OCI-LY1 (cell line): ENCODE measurements around the gene TNRC6C.

Experiments
- EZH2 ChIP-seq: fragments of 200-600 bp; sonication (generic), shearing (Covaris generic); IDR thresholded peaks from 2 replicates; pipeline ENCODE4 v1.8.0; 2017; ENCODE audit warnings: borderline replicate concordance, mixed run types, mild to moderate bottlenecking, antibody characterized with exemption, low read length, moderate library complexity, mixed read lengths
- TF ChIP-seq, protein P1 (sequence below): fragments of 200-600 bp; sonication (generic), shearing (Covaris generic); IDR thresholded peaks from 2 replicates; pipeline ENCODE4 v1.5.1; 2017; ENCODE audit warnings: mild to moderate bottlenecking, antibody characterized with exemption, low read length, moderate library complexity, mixed read lengths

DNA sequence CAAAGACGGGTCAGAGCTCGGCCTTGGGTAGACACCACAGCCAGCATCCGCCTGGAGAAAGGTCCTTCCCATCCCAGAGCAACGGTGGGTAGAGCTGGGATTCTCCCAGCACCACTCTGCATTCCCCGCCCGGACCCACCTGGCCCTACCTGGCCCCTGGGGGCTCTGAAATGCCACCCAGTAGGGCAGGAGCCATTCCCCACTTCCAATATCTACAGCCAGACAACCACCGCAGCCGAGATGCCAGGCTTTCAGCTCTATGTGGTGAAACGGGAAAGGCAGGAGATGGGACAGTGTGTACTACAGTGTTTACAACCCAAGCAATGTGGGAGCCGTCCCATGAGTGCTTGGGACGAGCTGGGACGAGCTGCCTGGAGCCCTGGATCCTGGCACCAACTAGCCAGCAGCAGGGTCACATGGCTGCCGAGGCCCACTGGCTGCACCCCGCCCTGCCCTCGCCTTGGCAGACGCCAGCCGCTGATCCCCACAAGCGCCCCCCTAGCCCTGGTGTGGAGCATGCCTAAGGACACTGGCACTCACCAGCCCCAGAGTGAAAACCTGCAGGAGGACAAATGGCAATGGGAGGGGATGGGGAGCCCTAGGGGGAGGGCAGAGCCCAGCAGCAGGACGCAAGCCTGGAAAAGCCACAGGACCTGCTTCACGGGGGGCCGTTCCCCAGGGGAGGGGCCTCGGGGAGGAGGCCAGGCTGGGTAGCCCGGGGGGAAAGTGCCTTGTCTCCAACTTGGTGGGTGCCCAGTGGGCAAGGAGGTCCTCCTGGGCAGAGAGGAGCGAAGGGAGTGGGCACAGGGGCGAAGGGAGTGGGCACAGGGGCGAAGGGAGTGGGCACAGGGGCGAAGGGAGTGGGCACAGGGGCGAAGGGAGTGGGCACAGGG lies 156.6 kb downstream of the TNRC6C start:
- TF ChIP-seq, protein P1, sequence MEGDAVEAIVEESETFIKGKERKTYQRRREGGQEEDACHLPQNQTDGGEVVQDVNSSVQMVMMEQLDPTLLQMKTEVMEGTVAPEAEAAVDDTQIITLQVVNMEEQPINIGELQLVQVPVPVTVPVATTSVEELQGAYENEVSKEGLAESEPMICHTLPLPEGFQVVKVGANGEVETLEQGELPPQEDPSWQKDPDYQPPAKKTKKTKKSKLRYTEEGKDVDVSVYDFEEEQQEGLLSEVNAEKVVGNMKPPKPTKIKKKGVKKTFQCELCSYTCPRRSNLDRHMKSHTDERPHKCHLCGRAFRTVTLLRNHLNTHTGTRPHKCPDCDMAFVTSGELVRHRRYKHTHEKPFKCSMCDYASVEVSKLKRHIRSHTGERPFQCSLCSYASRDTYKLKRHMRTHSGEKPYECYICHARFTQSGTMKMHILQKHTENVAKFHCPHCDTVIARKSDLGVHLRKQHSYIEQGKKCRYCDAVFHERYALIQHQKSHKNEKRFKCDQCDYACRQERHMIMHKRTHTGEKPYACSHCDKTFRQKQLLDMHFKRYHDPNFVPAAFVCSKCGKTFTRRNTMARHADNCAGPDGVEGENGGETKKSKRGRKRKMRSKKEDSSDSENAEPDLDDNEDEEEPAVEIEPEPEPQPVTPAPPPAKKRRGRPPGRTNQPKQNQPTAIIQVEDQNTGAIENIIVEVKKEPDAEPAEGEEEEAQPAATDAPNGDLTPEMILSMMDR: no peak
- no peak for TF ChIP-seq EZH2
